Muscle of leg (tissue), 11 donors: ENCODE measurements around the gene DCANP1. TPM values are rescaled to one million over a fixed set of nuclear protein-coding genes. Genes with fewer than 3 reads are reported as not detected.

Source experiments
- DNase-seq: peaks from one replicate; pipeline ENCODE4 v3.0.0; 2013
- H3K27ac ChIP-seq: one replicate; pipeline ENCODE4 v1.5.1; 2013; ENCODE audit warnings: mild to moderate bottlenecking, low read length, control low read depth
- H3K27me3 ChIP-seq: one replicate; pipeline ENCODE4 v1.6.1; 2013; ENCODE audit warnings: low read length; ENCODE audit not compliant: control insufficient read depth, insufficient read depth
- H3K36me3 ChIP-seq: one replicate; pipeline ENCODE4 v1.6.1; 2013; ENCODE audit warnings: low read length; ENCODE audit not compliant: control insufficient read depth, insufficient read depth
- H3K4me1 ChIP-seq: one replicate; pipeline ENCODE4 v1.6.1; 2013; ENCODE audit warnings: low read length; ENCODE audit not compliant: control insufficient read depth, insufficient read depth
- H3K4me3 ChIP-seq: one replicate; pipeline ENCODE4 v1.5.1; 2013; ENCODE audit warnings: low read length, control low read depth
- H3K9me3 ChIP-seq: replicated peaks from 2 replicates; pipeline ENCODE4 v1.6.1; 2013; ENCODE audit warnings: low read depth, low read length; ENCODE audit not compliant: control insufficient read depth
- WGBS: methylation state at CpG from one replicate; pipeline ENCODE4 v1.1.5; 2013; ENCODE audit warnings: missing lambda C conversion rate; ENCODE audit not compliant: insufficient coverage; 5-methylcytosine and 5-hydroxymethylcytosine counted together
- polyA plus RNA-seq, 8 donors: library from polyadenylated mRNA; unstranded; fragments of 120-200 nt; gene quantifications; one replicate each; pipeline versions ENCODE4 v1.2.1 to v1.2.3, GENCODE V29; 2013; ENCODE audit warnings: inconsistent platforms in 1 of 8, low replicate concordance in 1 of 8; ENCODE audit not compliant: insufficient read length in 8 of 8, insufficient read depth in 1 of 8
- total RNA-seq: library from RNA; stranded (reverse); fragments of 120-200 nt; gene quantifications from one replicate; pipeline ENCODE4 v1.2.4, GENCODE V29; 2013

The DCANP1 gene
- total and polyA plus RNA-seq, 9 donors = 0.06 to 0.21 (median 0.10) TPM; not detected in 5

GRCh38 chr5:135489466-135490244 is 42.5 kb upstream of the DCANP1 start:
- Histone ChIP-seq H3K36me3 (no peaks in the 10 kb centered on the region), H3K4me1 (peaks cover 22% of the 10 kb centered on the region), H3K27ac (no peak overlapping the region), H3K4me3 (peak overlapping the region; percentile 23), H3K9me3 (no peaks in the 10 kb centered on the region), H3K27me3 (peaks cover 90% of the 10 kb centered on the region)
- WGBS = 2% methylated on average over 44 of the region's 53 CpGs
- DNase-seq = no peak

- H3K4me3 ChIP-seq = peak overlapping the region; percentile 16
Observed at GRCh38 chr5:135488727-135489465, 41.7 kb upstream of the DCANP1 start.

GRCh38 chr5:135487839-135488514 is 40.8 kb upstream of the DCANP1 start:
- H3K36me3 ChIP-seq = no peaks in the 10 kb centered on the region
- no peaks in the 10 kb centered on the region for H3K9me3 ChIP-seq
- peaks cover 83% of the 10 kb centered on the region for H3K27me3 ChIP-seq
- peaks cover 22% of the 10 kb centered on the region for H3K4me1 ChIP-seq
- WGBS = 33% methylated on average over 3 of the region's 11 CpGs
- no peak overlapping the region for H3K4me3 ChIP-seq
- DNase-seq = no peak
- no peak overlapping the region for H3K27ac ChIP-seq

More at GRCh38 chr5:135488727-135489465, 41.7 kb upstream of the DCANP1 start:
- peak; percentile 32 for DNase-seq
- Histone ChIP-seq H3K9me3 (no peaks in the 10 kb centered on the region), H3K36me3 (no peaks in the 10 kb centered on the region), H3K4me1 (peaks cover 22% of the 10 kb centered on the region), H3K27ac (no peak overlapping the region), H3K27me3 (peaks cover 90% of the 10 kb centered on the region)
- under 1% methylated on average over 15 of the region's 44 CpGs for WGBS

- Histone ChIP-seq H3K9me3 (no peaks in the 10 kb centered on the region), H3K4me1 (peaks cover 22% of the 10 kb centered on the region), H3K27ac (no peak overlapping the region), H3K36me3 (no peaks in the 10 kb centered on the region), H3K27me3 (peaks cover 79% of the 10 kb centered on the region), H3K4me3 (no peak overlapping the region)
- no peak for DNase-seq
- 22% methylated on average over 1 of the region's 1 CpG for WGBS
Observed at GRCh38 chr5:135487037-135487395, 39.9 kb upstream of the DCANP1 start.

- Histone ChIP-seq H3K27me3 (peaks cover 75% of the 10 kb centered on the region), H3K9me3 (no peaks in the 10 kb centered on the region), H3K4me3 (no peak overlapping the region), H3K36me3 (no peaks in the 10 kb centered on the region), H3K27ac (no peak overlapping the region), H3K4me1 (peaks cover 22% of the 10 kb centered on the region)
- no peak for DNase-seq
- 78% methylated on average over 4 of the region's 13 CpGs for WGBS
Observed at GRCh38 chr5:135486131-135487036, 39.2 kb upstream of the DCANP1 start.

GRCh38 chr5:135484674-135485086 is 37.5 kb upstream of the DCANP1 start:
- Histone ChIP-seq H3K4me3 (no peak overlapping the region), H3K9me3 (no peaks in the 10 kb centered on the region), H3K4me1 (peaks cover 11% of the 10 kb centered on the region), H3K27ac (no peak overlapping the region), H3K27me3 (peaks cover 59% of the 10 kb centered on the region), H3K36me3 (no peaks in the 10 kb centered on the region)
- WGBS = 46% methylated on average over 3 of the region's 5 CpGs
- DNase-seq = no peak

GRCh38 chr5:135483254-135483653 is 36.1 kb upstream of the DCANP1 start:
- no peak for DNase-seq
- no peak overlapping the region for H3K27ac ChIP-seq
- H3K9me3 ChIP-seq = no peaks in the 10 kb centered on the region
- WGBS = 75% methylated on average over 1 of the region's 1 CpG
- no peak overlapping the region for H3K4me3 ChIP-seq
- H3K4me1 ChIP-seq = no peaks in the 10 kb centered on the region
- peaks cover 51% of the 10 kb centered on the region for H3K27me3 ChIP-seq
- no peaks in the 10 kb centered on the region for H3K36me3 ChIP-seq

GRCh38 chr5:135482381-135482933 is 35.3 kb upstream of the DCANP1 start:
- WGBS = 59% methylated on average over 8 of the region's 9 CpGs
- H3K36me3 ChIP-seq = no peaks in the 10 kb centered on the region
- DNase-seq = no peak
- no peaks in the 10 kb centered on the region for H3K4me1 ChIP-seq
- no peaks in the 10 kb centered on the region for H3K9me3 ChIP-seq
- no peak overlapping the region for H3K27ac ChIP-seq
- no peak overlapping the region for H3K4me3 ChIP-seq
- peaks cover 49% of the 10 kb centered on the region for H3K27me3 ChIP-seq

GRCh38 chr5:135481909-135482311 is 34.8 kb upstream of the DCANP1 start:
- DNase-seq = no peak
- no peaks in the 10 kb centered on the region for H3K36me3 ChIP-seq
- WGBS = 98% methylated on average over 4 of the region's 4 CpGs
- H3K27ac ChIP-seq = no peak overlapping the region
- no peaks in the 10 kb centered on the region for H3K4me1 ChIP-seq
- peaks cover 47% of the 10 kb centered on the region for H3K27me3 ChIP-seq
- no peak overlapping the region for H3K4me3 ChIP-seq
- no peaks in the 10 kb centered on the region for H3K9me3 ChIP-seq
